ENCODE measurements around the gene RTP3.
A peak's percentile ranks its signal among the peaks of the same experiment; 100 is the strongest.

The RTP3 gene

GRCh38 chr3:46497556-46498265, at the start of gene RTP3:
TSS of gene RTP3 (plus strand) at chr3:46497976. CDS start at chr3:46498063, 87 bp downstream.
- TF ChIP-seq CTCF (IDR thresholded peaks at IDR 0.05; ENCODE audit: insufficient read depth, low read depth, low read length, missing control alignments): no peak
- no peak within 1 kb of the TSS for H3K4me3 ChIP-seq (ENCODE audit: low read length)
- no peak for DNase-seq (ENCODE audit: low read depth)

- DNase-seq (ENCODE audit: low read depth): no peak
- TF ChIP-seq CTCF (IDR thresholded peaks at IDR 0.05; ENCODE audit: insufficient read depth, low read depth, low read length, missing control alignments): no peak
- no peak overlapping the region for H3K4me3 ChIP-seq (ENCODE audit: low read length)
Measured at GRCh38 chr3:46448721-46449120, 49.1 kb upstream of the RTP3 start.

GRCh38 chr3:46449755-46450552, 47.8 kb upstream of the RTP3 start:
- peak; percentile 68 for TF ChIP-seq CTCF (IDR thresholded peaks at IDR 0.05; ENCODE audit: insufficient read depth, low read depth, low read length, missing control alignments)
- peak; percentile 19 for DNase-seq (ENCODE audit: low read depth)
- H3K4me3 ChIP-seq (ENCODE audit: low read length): no peak overlapping the region

- no peak for TF ChIP-seq CTCF (IDR thresholded peaks at IDR 0.05; ENCODE audit: insufficient read depth, low read depth, low read length, missing control alignments)
- no peak overlapping the region for H3K4me3 ChIP-seq (ENCODE audit: low read length)
- no peak for DNase-seq (ENCODE audit: low read depth)
Measured at GRCh38 chr3:46453526-46454208, 44.1 kb upstream of the RTP3 start.

GRCh38 chr3:46454209-46454595, 43.6 kb upstream of the RTP3 start:
- no peak overlapping the region for H3K4me3 ChIP-seq (ENCODE audit: low read length)
- TF ChIP-seq CTCF (IDR thresholded peaks at IDR 0.05; ENCODE audit: insufficient read depth, low read depth, low read length, missing control alignments): no peak
- DNase-seq (ENCODE audit: low read depth): no peak

- no peak for TF ChIP-seq CTCF (IDR thresholded peaks at IDR 0.05; ENCODE audit: insufficient read depth, low read depth, low read length, missing control alignments)
- no peak for DNase-seq (ENCODE audit: low read depth)
- no peak overlapping the region for H3K4me3 ChIP-seq (ENCODE audit: low read length)
Measured at GRCh38 chr3:46454606-46455005, 43.2 kb upstream of the RTP3 start.
